MM.1S (cell line): ENCODE results near the gene IL33.

ENCODE experiments used
- DNase-seq: peaks from one replicate; pipeline ENCODE4 v3.0.0-alpha.2; 2015
- H2AFZ ChIP-seq: fragments of 300-600 bp; sonication (generic); 2 replicates; pipeline ENCODE4 v1.6.0; 2016; ENCODE audit warnings: antibody characterized with exemption, low read length
- H3F3A ChIP-seq: fragments of 300-600 bp; sonication (generic); 2 replicates; pipeline ENCODE4 v1.6.1; 2016; ENCODE audit warnings: mild to moderate bottlenecking, antibody characterized with exemption, low read length, moderate library complexity, mixed read lengths; ENCODE audit not compliant: insufficient read depth
- H3K27ac ChIP-seq: fragments of 300-600 bp; sonication (generic); 2 replicates; pipeline ENCODE4 v1.5.1; 2016; ENCODE audit warnings: mild to moderate bottlenecking, low read length
- H3K27me3 ChIP-seq: fragments of 300-600 bp; sonication (generic); replicated peaks from 2 replicates; pipeline ENCODE4 v1.6.0; 2016; ENCODE audit warnings: low read length; ENCODE audit not compliant: insufficient read depth
- H3K36me3 ChIP-seq: fragments of 300-600 bp; sonication (generic); replicated peaks from 2 replicates; pipeline ENCODE4 v1.6.1; 2016; ENCODE audit warnings: mild to moderate bottlenecking, low read length, mixed read lengths; ENCODE audit not compliant: insufficient read depth
- H3K4me1 ChIP-seq: fragments of 300-600 bp; sonication (generic); 2 replicates; pipeline ENCODE4 v1.6.1; 2016; ENCODE audit warnings: low read length, mixed read lengths
- H3K4me2 ChIP-seq: fragments of 300-600 bp; sonication (generic); 2 replicates; pipeline ENCODE4 v1.6.0; 2016; ENCODE audit warnings: low read depth, low read length
- H3K4me3 ChIP-seq: fragments of 300-600 bp; sonication (generic); 2 replicates; pipeline ENCODE4 v1.5.1; 2016; ENCODE audit warnings: low read length, mixed read lengths
- H3K79me2 ChIP-seq: fragments of 300-600 bp; sonication (generic); 2 replicates; pipeline ENCODE4 v1.6.1; 2016; ENCODE audit warnings: mixed run types, low read length, mixed read lengths
- H3K9ac ChIP-seq: fragments of 300-600 bp; sonication (generic); 2 replicates; pipeline ENCODE4 v1.6.1; 2016; ENCODE audit warnings: low read length, mixed read lengths
- H3K9me2 ChIP-seq: fragments of 300-600 bp; sonication (generic); replicated peaks from 2 replicates; pipeline ENCODE4 v1.6.1; 2016; ENCODE audit warnings: mild to moderate bottlenecking, low read length, mixed read lengths; ENCODE audit not compliant: insufficient read depth
- H3K9me3 ChIP-seq: fragments of 300-600 bp; sonication (generic); replicated peaks from 2 replicates; pipeline ENCODE4 v1.6.1; 2016; ENCODE audit warnings: mild to moderate bottlenecking, low read length, mixed read lengths; ENCODE audit not compliant: insufficient read depth
- H4K20me1 ChIP-seq: fragments of 300-600 bp; sonication (generic); 2 replicates; pipeline ENCODE4 v1.6.1; 2016; ENCODE audit warnings: mild to moderate bottlenecking, low read length, moderate library complexity, mixed read lengths; ENCODE audit not compliant: insufficient read depth
- CTCF ChIP-seq: fragments of 300-600 bp; sonication (generic); IDR thresholded peaks from 2 replicates; pipeline ENCODE4 v1.5.1; 2016; ENCODE audit warnings: antibody characterized with exemption, low read length, mixed read lengths
- EZH2 ChIP-seq: fragments of 300-600 bp; sonication (generic); optimal IDR thresholded peaks from 2 replicates; pipeline ENCODE3; 2017; ENCODE audit warnings: low read depth, mild to moderate bottlenecking, antibody characterized with exemption, low read length, mixed read lengths
- EZH2phosphoT487 ChIP-seq: fragments of 300-600 bp; sonication (generic); IDR thresholded peaks from 2 replicates; pipeline ENCODE4 v1.6.1; 2018; ENCODE audit warnings: antibody characterized with exemption, low read length

IL33 gene

GRCh38 chr9:6234014-6234413 lies 18.4 kb downstream of the IL33 start:
- H3K27me3 ChIP-seq = no peaks in the 10 kb centered on the region
- no peak overlapping the region for H3K4me2 ChIP-seq
- no peaks in the 10 kb centered on the region for H3K36me3 ChIP-seq
- no peaks in the 10 kb centered on the region for H3K79me2 ChIP-seq
- no peak overlapping the region for H3K4me3 ChIP-seq
- H3K9ac ChIP-seq = no peak overlapping the region
- H3K9me2 ChIP-seq = no peaks in the 10 kb centered on the region
- no peak for TF ChIP-seq EZH2
- H3K27ac ChIP-seq = no peak overlapping the region
- no peaks in the 10 kb centered on the region for H4K20me1 ChIP-seq
- H2AFZ ChIP-seq = no peak overlapping the region
- DNase-seq = no peak
- H3F3A ChIP-seq = no peaks in the 10 kb centered on the region
- H3K4me1 ChIP-seq = no peaks in the 10 kb centered on the region
- H3K9me3 ChIP-seq = no peaks in the 10 kb centered on the region

GRCh38 chr9:6237267-6237666 lies 21.7 kb downstream of the IL33 start:
- Histone ChIP-seq H3K4me3 (no peak overlapping the region), H2AFZ (no peak overlapping the region), H3F3A (no peaks in the 10 kb centered on the region), H3K27me3 (no peaks in the 10 kb centered on the region), H3K9ac (no peak overlapping the region), H3K9me3 (no peaks in the 10 kb centered on the region; the same call in 1 of the 2 replicates), H3K9me2 (no peaks in the 10 kb centered on the region), H4K20me1 (no peaks in the 10 kb centered on the region), H3K4me2 (no peak overlapping the region), H3K27ac (no peak overlapping the region), H3K79me2 (no peaks in the 10 kb centered on the region), H3K36me3 (no peaks in the 10 kb centered on the region), H3K4me1 (no peaks in the 10 kb centered on the region)
- no peak for DNase-seq
- TF ChIP-seq EZH2 (no peak), EZH2phosphoT487 (no peak), CTCF (no peak)

GRCh38 chr9:6239048-6239461 lies 23.4 kb downstream of the IL33 start:
- Histone ChIP-seq H3K27me3 (no peaks in the 10 kb centered on the region), H3K9ac (no peak overlapping the region), H4K20me1 (no peaks in the 10 kb centered on the region), H3K4me3 (no peak overlapping the region), H3K79me2 (no peaks in the 10 kb centered on the region), H3K4me2 (no peak overlapping the region), H3K27ac (no peak overlapping the region), H3K9me2 (no peaks in the 10 kb centered on the region), H3F3A (no peaks in the 10 kb centered on the region), H3K9me3 (no peaks in the 10 kb centered on the region; the same call in 1 of the 2 replicates), H2AFZ (no peak overlapping the region), H3K36me3 (no peaks in the 10 kb centered on the region), H3K4me1 (no peaks in the 10 kb centered on the region)
- TF ChIP-seq EZH2phosphoT487 (no peak), CTCF (no peak), EZH2 (no peak)
- no peak for DNase-seq

- Histone ChIP-seq H3K4me2 (no peak overlapping the region), H3K4me1 (no peaks in the 10 kb centered on the region), H2AFZ (no peak overlapping the region), H3K27me3 (no peaks in the 10 kb centered on the region), H3K9me2 (no peaks in the 10 kb centered on the region), H3K9ac (no peak overlapping the region), H3K36me3 (no peaks in the 10 kb centered on the region), H3K4me3 (no peak overlapping the region), H3K9me3 (no peaks in the 10 kb centered on the region; the same call in 1 of the 2 replicates), H3F3A (no peaks in the 10 kb centered on the region), H3K79me2 (no peaks in the 10 kb centered on the region), H4K20me1 (no peaks in the 10 kb centered on the region), H3K27ac (no peak overlapping the region)
- DNase-seq = no peak
- TF ChIP-seq CTCF = no peak
- no peak for TF ChIP-seq EZH2
- TF ChIP-seq EZH2phosphoT487 = no peak
Observed at GRCh38 chr9:6239694-6240093, 24.1 kb downstream of the IL33 start.
